Measurements from ENCODE around the gene SRRT.

Gene SRRT

DNA sequence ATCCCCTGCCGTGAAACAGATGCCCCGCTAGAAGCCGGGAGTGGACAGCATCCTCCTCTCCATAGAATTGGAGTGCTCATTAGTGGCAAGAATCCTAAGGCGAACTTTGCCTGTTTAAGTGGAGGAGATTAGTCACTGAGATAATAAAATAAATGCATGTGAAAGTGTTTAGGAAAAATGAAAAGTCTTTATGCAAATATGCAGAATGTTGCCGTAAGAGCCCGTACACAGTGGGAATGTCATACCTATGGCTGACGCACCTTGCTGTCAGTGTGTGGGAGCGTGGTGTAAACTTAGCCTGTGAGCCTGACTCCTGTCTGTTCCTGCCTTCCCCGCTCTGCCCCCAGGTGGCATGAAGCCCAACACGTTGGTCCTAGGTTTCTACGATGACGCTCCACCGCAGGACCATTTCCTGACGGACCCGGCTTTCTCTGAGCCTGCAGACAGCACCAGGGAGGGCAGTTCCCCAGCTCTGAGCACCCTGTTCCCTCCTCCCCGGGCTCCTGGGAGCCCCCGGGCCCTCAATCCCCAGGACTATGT, 9.5 kb upstream of the SRRT start:
- DNase-seq = no peak
- H3K4me1 Mint-ChIP-seq (ENCODE audit: low read depth) = peaks cover 23% of the 10 kb centered on the region
- H3K4me3 Mint-ChIP-seq = no peak overlapping the region
- peaks cover 65% of the 10 kb centered on the region for H3K36me3 Mint-ChIP-seq (ENCODE audit: low read depth)
- no peaks in the 10 kb centered on the region for H3K9me3 Mint-ChIP-seq
- H3K27me3 Mint-ChIP-seq = no peaks in the 10 kb centered on the region
- no peak overlapping the region for H3K27ac Mint-ChIP-seq

DNA sequence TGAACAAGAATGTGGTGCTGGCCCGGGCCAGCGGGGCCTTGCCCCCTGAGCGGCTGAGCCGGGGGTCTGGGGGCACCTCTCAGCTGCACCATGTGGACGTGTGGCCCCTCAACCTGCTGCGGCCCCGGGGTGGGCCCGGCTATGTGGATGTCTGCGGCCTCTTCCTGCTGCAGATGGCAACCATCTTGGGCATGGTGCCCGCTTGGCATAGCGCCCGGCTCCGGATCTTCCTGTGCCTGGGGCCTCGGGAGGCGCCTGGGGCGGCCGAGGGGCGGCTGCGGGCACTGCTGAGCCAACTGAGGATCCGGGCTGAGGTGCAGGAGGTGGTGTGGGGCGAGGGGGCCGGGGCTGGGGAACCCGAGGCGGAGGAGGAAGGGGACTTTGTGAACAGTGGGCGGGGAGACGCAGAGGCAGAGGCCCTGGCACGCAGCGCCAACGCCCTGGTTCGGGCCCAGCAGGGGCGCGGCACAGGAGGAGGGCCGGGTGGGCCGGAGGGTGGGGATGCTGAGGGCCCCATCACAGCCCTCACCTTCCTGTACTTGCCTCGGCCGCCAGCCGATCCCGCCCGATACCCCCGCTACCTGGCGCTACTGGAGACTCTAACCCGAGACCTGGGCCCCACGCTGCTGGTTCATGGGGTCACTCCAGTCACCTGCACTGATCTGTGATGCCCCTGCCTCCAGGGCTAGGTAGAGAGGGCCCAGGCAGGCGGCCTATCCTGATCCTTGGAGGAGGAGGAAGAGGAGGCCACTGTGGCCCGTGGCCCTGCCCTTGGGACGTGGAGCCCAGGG, 8.8 kb upstream of the SRRT start:
- H3K27ac Mint-ChIP-seq = peak overlapping the region; percentile 96
- DNase-seq = peak; percentile 70
- H3K9me3 Mint-ChIP-seq = no peaks in the 10 kb centered on the region
- H3K27me3 Mint-ChIP-seq = no peaks in the 10 kb centered on the region
- peaks cover 65% of the 10 kb centered on the region for H3K36me3 Mint-ChIP-seq (ENCODE audit: low read depth)
- peak overlapping the region; percentile 91 for H3K4me3 Mint-ChIP-seq
- peaks cover 25% of the 10 kb centered on the region for H3K4me1 Mint-ChIP-seq (ENCODE audit: low read depth)

DNA sequence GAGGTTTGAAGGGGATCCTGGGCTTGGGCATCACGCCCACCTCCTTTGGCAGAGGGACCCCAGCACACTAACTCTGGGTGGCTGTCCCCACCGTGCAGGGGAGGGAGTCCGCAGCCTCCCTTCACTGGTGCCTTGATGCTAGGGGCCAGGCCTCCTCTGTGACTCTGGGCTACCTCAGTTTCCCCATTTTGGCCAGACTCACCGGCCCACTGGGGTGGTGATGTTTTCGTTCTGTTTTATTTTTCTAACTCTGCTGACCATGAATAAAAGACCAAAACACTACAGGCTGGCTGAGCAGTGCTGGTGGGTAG, 8.2 kb upstream of the SRRT start:
- Mint-ChIP-seq H3K36me3 (ENCODE audit: low read depth) (peaks cover 71% of the 10 kb centered on the region), H3K4me3 (peak overlapping the region; percentile 91), H3K27me3 (no peaks in the 10 kb centered on the region), H3K9me3 (no peaks in the 10 kb centered on the region), H3K4me1 (ENCODE audit: low read depth) (peaks cover 28% of the 10 kb centered on the region), H3K27ac (peak overlapping the region; percentile 96)
- DNase-seq = no peak

DNA sequence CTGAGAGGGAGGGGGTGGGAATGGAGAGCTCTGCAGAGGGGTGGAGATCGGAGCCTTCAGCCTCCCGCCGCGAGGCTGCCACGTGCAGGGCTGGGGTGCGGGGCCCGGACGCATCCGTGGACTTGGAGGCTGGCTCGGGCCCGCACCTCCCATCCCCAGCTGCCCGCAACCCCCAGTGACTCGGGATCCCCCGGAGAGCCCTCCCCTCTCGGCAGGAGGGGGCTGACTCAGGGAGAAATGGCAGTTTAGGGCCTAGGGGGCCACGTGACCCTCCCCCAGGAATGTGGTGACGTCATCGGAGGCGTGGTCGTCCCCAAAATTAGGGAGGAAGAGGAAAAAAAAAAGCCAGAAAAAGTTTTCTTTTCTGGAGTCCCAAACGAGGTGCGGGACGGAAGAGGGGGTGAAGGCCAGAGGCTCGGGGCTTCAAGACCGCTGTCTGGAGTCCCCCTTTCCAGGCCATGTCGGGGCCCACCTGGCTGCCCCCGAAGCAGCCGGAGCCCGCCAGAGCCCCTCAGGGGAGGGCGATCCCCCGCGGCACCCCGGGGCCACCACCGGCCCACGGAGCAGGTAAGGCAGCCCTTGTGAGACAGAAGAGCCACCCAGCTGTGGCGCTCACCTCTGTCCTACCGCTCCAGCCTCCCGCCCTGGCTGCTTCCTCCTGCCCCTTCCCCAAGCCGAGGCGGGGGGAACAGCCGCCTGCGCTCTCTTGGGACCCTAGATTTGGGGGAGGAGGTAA, 7.7 kb upstream of the SRRT start, which contains the start of gene TRIP6:
Gene TRIP6, plus strand, starts transcription at position 348 of the 736 bp plus-strand sequence. Its CDS starts 111 bp downstream, at position 459.
- Mint-ChIP-seq H3K9me3 (no peaks in the 10 kb centered on the region), H3K36me3 (ENCODE audit: low read depth) (peaks cover 70% of the 10 kb centered on the region), H3K27ac (peak within 1 kb of the TSS; percentile 96), H3K4me1 (ENCODE audit: low read depth) (peaks cover 28% of the 10 kb centered on the region), H3K27me3 (no peaks in the 10 kb centered on the region), H3K4me3 (peak within 1 kb of the TSS; percentile 91)
- DNase-seq = peak; percentile 83

DNA sequence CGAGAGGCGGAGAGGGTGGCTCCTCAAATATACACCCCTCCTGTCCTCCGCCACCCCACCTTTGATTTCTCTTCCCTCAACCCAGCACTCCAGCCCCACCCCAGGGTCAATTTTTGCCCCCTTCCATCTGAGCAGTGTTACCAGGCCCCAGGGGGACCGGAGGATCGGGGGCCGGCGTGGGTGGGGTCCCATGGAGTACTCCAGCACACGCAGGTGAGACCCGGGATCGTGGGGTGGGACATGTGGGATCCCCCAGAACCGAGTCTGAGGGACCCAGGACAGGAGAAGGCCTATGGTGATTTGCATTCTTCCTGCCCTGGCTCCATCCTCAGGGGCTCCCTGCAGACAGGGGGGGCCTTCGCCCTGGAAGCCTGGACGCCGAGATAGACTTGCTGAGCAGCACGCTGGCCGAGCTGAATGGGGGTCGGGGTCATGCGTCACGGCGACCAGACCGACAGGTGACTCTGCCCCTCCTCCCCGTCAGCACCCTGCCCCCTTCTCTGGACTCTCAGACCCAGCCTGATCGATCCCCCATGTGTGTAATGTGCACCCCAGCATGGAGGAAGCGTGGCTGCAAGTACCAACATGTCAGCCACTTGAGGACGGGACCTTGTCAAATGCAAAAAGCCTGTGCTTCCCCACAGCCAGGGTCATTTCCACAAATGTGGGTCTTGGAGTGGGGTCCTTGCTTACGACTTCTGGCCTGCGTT, 7.0 kb upstream of the SRRT start:
- H3K27me3 Mint-ChIP-seq = no peaks in the 10 kb centered on the region

DNA sequence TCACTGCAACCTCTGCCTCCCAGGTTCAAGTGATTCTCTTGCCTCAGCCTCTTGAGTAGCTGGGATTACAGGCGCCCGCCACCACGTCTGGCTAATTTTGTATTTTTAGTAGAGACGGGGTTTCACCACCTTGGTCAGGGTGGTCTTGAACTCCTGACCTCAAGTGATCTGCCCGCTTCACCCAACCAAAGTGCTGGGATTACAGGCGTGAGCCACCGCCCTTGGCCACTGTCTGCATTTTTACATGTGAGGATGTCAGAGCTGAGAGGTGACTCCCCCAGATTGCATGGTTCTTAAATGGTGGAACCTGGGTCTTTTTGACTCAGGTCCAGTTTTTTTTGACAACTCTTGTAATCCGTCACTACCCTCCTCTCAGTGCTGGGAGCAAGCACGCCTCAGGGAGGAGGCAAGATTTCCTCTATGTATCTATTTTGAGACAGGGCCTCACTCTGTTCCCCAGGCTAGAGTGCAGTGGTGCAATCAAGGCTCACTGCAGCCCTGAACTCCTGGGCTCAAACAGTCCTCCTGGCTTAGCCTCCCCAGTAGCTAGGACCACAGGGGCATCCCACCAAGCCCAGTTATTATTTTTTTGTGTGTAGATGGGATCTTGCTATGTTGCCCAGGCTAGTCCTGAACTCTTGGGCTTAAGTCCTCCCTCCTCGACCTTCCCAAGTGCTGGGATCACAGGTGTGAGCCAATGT, 1.2 kb upstream of the SRRT start:
- H3K27me3 Mint-ChIP-seq = no peaks in the 10 kb centered on the region

More for the DNA sequence above, 7.0 kb upstream of the SRRT start:
- Mint-ChIP-seq H3K9me3 (no peaks in the 10 kb centered on the region), H3K4me3 (peak overlapping the region; percentile 91), H3K36me3 (ENCODE audit: low read depth) (peaks cover 68% of the 10 kb centered on the region), H3K27ac (peak overlapping the region; percentile 96), H3K4me1 (ENCODE audit: low read depth) (peaks cover 28% of the 10 kb centered on the region)
- DNase-seq = no peak

DNA sequence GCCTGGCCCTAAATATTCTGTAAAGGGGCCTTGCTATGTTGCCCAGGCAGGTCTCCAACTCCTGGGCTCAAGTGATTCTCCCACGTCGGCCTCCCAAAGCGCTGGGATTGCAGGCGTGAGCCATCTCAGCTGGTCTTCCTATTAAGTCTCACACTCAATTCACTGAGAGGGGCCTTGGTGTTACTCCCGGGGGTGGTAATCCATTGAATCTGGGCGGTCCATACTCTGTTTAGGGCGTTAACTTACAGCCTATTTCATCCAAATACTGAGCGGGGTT, 665 bp upstream of the SRRT start:
- H3K27me3 Mint-ChIP-seq = no peaks in the 10 kb centered on the region
- peak overlapping the region; percentile 100 for H3K4me3 Mint-ChIP-seq
- peaks cover 52% of the 10 kb centered on the region for H3K4me1 Mint-ChIP-seq (ENCODE audit: low read depth)
- no peaks in the 10 kb centered on the region for H3K9me3 Mint-ChIP-seq
- DNase-seq = no peak
- H3K27ac Mint-ChIP-seq = peak overlapping the region; percentile 99
- H3K36me3 Mint-ChIP-seq (ENCODE audit: low read depth) = peaks cover 90% of the 10 kb centered on the region

More for the DNA sequence above, 1.2 kb upstream of the SRRT start:
- H3K36me3 Mint-ChIP-seq (ENCODE audit: low read depth) = peaks cover 90% of the 10 kb centered on the region
- peaks cover 47% of the 10 kb centered on the region for H3K4me1 Mint-ChIP-seq (ENCODE audit: low read depth)
- no peaks in the 10 kb centered on the region for H3K9me3 Mint-ChIP-seq
- peak overlapping the region; percentile 100 for H3K4me3 Mint-ChIP-seq
- DNase-seq = no peak
- H3K27ac Mint-ChIP-seq = peak overlapping the region; percentile 99

DNA sequence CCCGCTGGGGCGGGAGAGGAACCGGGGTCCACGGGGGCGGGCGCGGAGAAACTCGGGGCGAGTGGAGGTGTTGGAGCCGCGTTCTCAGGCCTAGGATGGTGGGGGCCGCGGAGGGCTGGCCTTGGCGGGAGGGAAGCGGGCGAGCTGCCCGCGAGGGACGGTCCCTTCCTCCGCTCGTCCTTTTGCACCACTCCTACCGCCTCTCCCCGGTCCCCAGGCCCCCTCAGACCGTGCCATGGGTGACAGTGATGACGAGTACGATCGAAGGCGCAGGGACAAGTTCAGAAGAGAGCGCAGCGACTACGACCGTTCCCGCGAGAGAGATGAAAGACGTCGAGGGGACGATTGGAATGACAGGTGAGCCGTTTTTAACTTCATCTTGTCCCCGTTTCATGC, 451 bp downstream of the SRRT start:
- Mint-ChIP-seq H3K27ac (peak overlapping the region; percentile 99), H3K4me3 (peak overlapping the region; percentile 100), H3K27me3 (no peaks in the 10 kb centered on the region), H3K9me3 (no peaks in the 10 kb centered on the region), H3K4me1 (ENCODE audit: low read depth) (peaks cover 60% of the 10 kb centered on the region), H3K36me3 (ENCODE audit: low read depth) (peaks cover 96% of the 10 kb centered on the region)
- no peak for DNase-seq

DNA sequence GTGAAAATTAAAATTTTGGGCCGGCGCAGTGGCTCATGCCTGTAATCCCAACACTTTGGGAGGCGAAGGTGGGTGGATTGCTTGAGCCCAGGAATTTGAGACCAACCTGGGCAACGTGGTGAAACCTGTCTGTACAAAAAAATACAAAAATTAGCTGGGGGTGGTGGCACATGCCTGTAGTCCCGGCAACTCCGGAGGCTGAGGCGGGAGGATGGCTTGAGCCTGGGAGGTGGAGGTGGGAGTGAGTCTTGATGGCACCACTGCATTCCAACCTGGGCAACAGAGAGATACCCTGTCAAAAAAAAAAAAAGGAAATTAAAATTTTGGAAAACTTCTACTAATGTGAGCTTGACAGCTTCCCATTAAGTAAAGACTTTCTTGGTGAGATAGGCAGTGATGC, 3.1 kb downstream of the SRRT start:
- no peaks in the 10 kb centered on the region for H3K9me3 Mint-ChIP-seq
- H3K4me1 Mint-ChIP-seq (ENCODE audit: low read depth) = peaks cover 61% of the 10 kb centered on the region
- peaks cover 99% of the 10 kb centered on the region for H3K36me3 Mint-ChIP-seq (ENCODE audit: low read depth)

DNA sequence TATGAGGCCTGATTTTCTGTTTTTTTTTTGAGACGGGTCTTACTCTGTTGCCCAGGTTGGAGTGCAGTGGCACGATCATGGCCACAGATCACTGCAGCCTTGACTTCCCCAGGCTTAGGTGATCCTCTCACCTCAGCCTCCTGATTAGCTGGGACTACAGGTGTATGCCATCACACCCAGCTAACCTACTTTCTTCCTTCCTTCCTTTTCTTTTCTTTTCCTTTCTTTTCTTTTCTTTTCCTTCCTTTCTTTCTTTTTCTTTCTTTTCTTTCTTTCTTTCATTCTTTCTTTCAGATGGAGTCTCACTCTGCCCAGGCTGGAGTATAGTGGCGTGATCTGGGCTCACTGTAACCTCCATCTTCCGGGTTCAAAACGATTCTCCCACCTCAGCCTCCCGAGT, 3.8 kb downstream of the SRRT start:
- DNase-seq = no peak
- Mint-ChIP-seq H3K9me3 (no peaks in the 10 kb centered on the region), H3K4me1 (ENCODE audit: low read depth) (peaks cover 62% of the 10 kb centered on the region), H3K36me3 (ENCODE audit: low read depth) (peaks cover 99% of the 10 kb centered on the region), H3K27ac (peak overlapping the region; percentile 73), H3K4me3 (peak overlapping the region; percentile 100), H3K27me3 (no peaks in the 10 kb centered on the region)

More for the DNA sequence above, 3.1 kb downstream of the SRRT start:
- H3K4me3 Mint-ChIP-seq = peak overlapping the region; percentile 100
- peak overlapping the region; percentile 73 for H3K27ac Mint-ChIP-seq
- no peak for DNase-seq
- no peaks in the 10 kb centered on the region for H3K27me3 Mint-ChIP-seq

DNA sequence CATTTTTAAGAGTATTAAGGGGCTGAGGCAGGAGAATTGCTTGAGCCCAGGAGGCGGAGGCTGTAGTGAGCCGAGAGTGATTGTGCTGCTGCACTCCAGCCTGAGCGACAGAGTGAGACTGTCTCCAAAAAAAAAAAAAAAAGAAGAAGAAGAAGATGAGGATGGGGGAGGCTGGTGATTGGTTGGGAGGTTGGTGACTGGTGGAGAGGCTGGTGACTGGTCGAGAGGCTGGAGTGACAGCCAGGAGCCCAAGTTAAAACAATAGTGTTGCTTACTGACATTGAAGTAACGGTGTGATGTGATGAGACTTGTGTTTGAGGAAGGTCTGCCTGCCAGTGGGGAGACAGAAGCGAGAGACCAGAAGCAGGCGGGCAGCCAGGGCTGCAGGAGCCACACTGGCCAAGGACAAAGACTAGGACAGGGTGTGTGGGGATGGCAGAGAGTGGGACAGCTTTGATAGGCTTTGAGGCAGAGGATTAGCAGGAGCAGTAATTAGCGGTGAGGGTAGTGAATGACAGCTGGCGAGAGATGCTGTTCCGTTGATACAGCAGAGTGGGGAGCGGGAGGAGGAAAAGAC, 4.9 kb downstream of the SRRT start:
- no peaks in the 10 kb centered on the region for H3K9me3 Mint-ChIP-seq
- peak overlapping the region; percentile 82 for H3K27ac Mint-ChIP-seq

DNA sequence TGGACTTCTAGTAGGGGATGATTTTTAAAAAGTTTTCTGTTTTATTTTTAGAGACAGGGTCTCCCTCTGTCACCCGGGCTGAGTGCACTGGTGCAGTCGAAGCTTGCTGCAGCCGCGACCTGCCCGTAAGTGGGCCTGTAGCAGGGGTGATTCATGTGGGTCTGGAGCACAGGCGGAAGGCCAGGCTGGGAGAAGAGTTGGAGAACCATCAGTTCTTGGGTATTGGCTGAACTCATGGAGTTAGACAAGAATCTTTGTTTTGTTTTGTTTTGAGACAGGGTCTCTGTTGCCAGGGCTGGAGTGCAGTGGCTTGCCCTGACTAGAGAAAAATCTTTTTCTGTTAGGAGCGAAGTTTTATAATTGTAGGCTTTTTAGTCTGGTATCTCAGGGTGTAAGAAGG, 5.7 kb downstream of the SRRT start:
- H3K4me1 Mint-ChIP-seq (ENCODE audit: low read depth) = peaks cover 60% of the 10 kb centered on the region
- no peak for DNase-seq
- H3K4me3 Mint-ChIP-seq = no peak overlapping the region
- no peaks in the 10 kb centered on the region for H3K27me3 Mint-ChIP-seq
- no peaks in the 10 kb centered on the region for H3K9me3 Mint-ChIP-seq
- H3K36me3 Mint-ChIP-seq (ENCODE audit: low read depth) = peaks cover 99% of the 10 kb centered on the region
- H3K27ac Mint-ChIP-seq = peak overlapping the region; percentile 82

More for the DNA sequence above, 4.9 kb downstream of the SRRT start:
- Mint-ChIP-seq H3K4me1 (ENCODE audit: low read depth) (peaks cover 60% of the 10 kb centered on the region), H3K4me3 (no peak overlapping the region), H3K27me3 (no peaks in the 10 kb centered on the region), H3K36me3 (ENCODE audit: low read depth) (peaks cover 99% of the 10 kb centered on the region)
- no peak for DNase-seq

DNA sequence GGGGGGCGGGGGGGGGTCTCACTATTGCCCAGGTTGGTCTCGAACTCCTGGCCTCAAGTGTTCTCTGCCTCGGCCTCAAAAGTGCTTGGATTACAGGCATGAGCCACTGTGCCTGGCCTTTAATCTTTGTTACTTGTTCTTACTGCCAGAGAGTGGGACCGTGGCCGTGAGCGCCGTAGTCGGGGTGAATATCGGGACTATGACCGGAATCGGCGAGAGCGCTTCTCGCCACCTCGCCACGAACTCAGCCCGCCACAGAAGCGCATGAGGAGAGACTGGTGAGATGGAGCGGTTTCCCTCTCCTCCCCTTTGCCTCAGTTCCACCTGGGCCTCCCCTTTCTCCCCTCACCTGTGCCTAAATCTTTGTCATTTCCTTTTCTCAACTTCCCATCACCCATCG, 6.2 kb downstream of the SRRT start:
- Mint-ChIP-seq H3K27ac (peak overlapping the region; percentile 82), H3K4me1 (ENCODE audit: low read depth) (peaks cover 62% of the 10 kb centered on the region), H3K36me3 (ENCODE audit: low read depth) (peaks cover 99% of the 10 kb centered on the region), H3K9me3 (no peaks in the 10 kb centered on the region), H3K4me3 (no peak overlapping the region), H3K27me3 (no peaks in the 10 kb centered on the region)
- no peak for DNase-seq

DNA sequence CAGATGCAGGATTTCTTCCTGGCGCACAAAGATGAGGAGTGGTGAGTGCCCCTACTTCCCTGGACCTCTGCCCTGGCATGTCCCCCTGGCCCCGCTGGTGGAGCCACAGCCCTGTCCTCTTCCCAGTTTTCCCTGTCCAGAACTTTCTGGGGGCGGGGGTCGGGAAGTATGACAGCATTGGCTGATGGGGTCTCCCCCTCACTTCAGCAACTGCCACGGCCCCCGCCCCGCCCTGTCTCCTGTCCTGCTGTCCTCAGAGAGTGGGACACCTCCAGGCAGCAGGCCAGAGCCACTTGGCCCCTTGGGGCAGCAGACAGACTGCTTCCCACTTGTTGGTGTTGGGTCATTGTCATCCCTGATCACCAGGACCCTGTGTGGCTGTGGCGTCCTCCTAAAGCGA, 7.3 kb downstream of the SRRT start:
- Mint-ChIP-seq H3K36me3 (ENCODE audit: low read depth) (peaks cover 100% of the 10 kb centered on the region), H3K27ac (no peak overlapping the region), H3K4me1 (ENCODE audit: low read depth) (peaks cover 65% of the 10 kb centered on the region)

More for the DNA sequence above, 7.3 kb downstream of the SRRT start:
- Mint-ChIP-seq H3K9me3 (no peaks in the 10 kb centered on the region), H3K4me3 (no peak overlapping the region), H3K27me3 (no peaks in the 10 kb centered on the region)
- DNase-seq = no peak

Measured in activated T-cell treated with anti-CD3 and anti-CD28 coated beads, Interleukin-2, amount 50 U/mL, for 24 hours (primary cell).